A673 (cell line): ENCODE data around the gene GPR161. TPM values are rescaled to one million over a fixed set of nuclear protein-coding genes. Genes with fewer than 3 reads are reported as not detected.

Experiments used
- BruUV-seq: library from RNA; stranded (reverse); fragments of 400-500 nt; replicated peaks from 2 replicates; lab custom pipeline; 2021; lab: Mats Ljungman, UMichigan
- CTCF ChIA-PET: fragments of 300-600 bp; sonication (Branson Sonifier 250); formaldehyde crosslinking; loops from one replicate; lab custom pipeline; 2022; ENCODE audit warnings: antibody characterized with exemption; lab: Charles Lee
- POLR2A ChIA-PET: fragments of 300-600 bp; sonication (Branson Sonifier 250); formaldehyde crosslinking; loops from one replicate; lab custom pipeline; 2022; ENCODE audit warnings: antibody characterized with exemption; ENCODE audit not compliant: low non-redundant PET; lab: Charles Lee
- DNase-seq: peaks from one replicate; pipeline ENCODE4 v3.0.0-alpha.2; 2015; ENCODE audit warnings: low spot score
- H3K27ac ChIP-seq: fragments of 200-600 bp; sonication (generic); 2 replicates; pipeline ENCODE4 v1.5.1; 2016; ENCODE audit warnings: mixed run types, low read depth, mild to moderate bottlenecking, mixed read lengths, antibody characterized with exemption, low read length; ENCODE audit not compliant: poor library complexity, severe bottlenecking
- H3K27me3 ChIP-seq: fragments of 200-600 bp; sonication (generic); replicated peaks from 2 replicates; pipeline ENCODE4 v1.6.1; 2017; ENCODE audit warnings: mixed run types, low read depth, mild to moderate bottlenecking, mixed read lengths, antibody characterized with exemption, low read length; ENCODE audit not compliant: insufficient read depth, poor library complexity
- H3K36me3 ChIP-seq: fragments of 200-600 bp; sonication (generic); 2 replicates; pipeline ENCODE4 v1.6.1; 2016; ENCODE audit warnings: mixed run types, mild to moderate bottlenecking, mixed read lengths, antibody characterized with exemption, low read length; ENCODE audit not compliant: insufficient read depth, poor library complexity, severe bottlenecking
- H3K4me1 ChIP-seq: fragments of 200-600 bp; sonication (generic); 2 replicates; pipeline ENCODE4 v1.6.1; 2017; ENCODE audit warnings: mixed run types, mild to moderate bottlenecking, mixed read lengths, antibody characterized with exemption, low read length; ENCODE audit not compliant: insufficient read depth, poor library complexity, severe bottlenecking
- H3K4me3 ChIP-seq: fragments of 200-600 bp; sonication (generic); 2 replicates; pipeline ENCODE4 v1.5.1; 2016; ENCODE audit warnings: low read depth, mixed run types, mild to moderate bottlenecking, mixed read lengths, low read length; ENCODE audit not compliant: poor library complexity, severe bottlenecking
- H3K9me3 ChIP-seq: fragments of 200-600 bp; sonication (generic); 2 replicates; pipeline ENCODE4 v1.6.1; 2016; ENCODE audit warnings: mixed run types, low read depth, mild to moderate bottlenecking, mixed read lengths, antibody characterized with exemption, low read length; ENCODE audit not compliant: poor library complexity, severe bottlenecking
- CTCF ChIP-seq: fragments of 300-800, 200-600 bp; sonication (generic); conservative IDR thresholded peaks from 2 replicates; pipeline ENCODE4 v1.5.1; 2017; ENCODE audit warnings: low read depth, mild to moderate bottlenecking, antibody characterized with exemption, low read length, moderate library complexity, mixed read lengths
- EZH2 ChIP-seq: fragments of 200-600 bp; sonication (generic); IDR thresholded peaks from 2 replicates; pipeline ENCODE4 v1.6.1; 2017; ENCODE audit warnings: borderline replicate concordance, low read depth, mild to moderate bottlenecking, mixed read lengths, antibody characterized with exemption, low read length; ENCODE audit not compliant: poor library complexity, severe bottlenecking
- intact Hi-C: fragments of 100-400 bp; cut with micrococcal nuclease; formaldehyde crosslinking; loops from one replicate; pipeline ENCODE4 v1.10.0; 2022; ENCODE audit not compliant: unreplicated experiment
- total RNA-seq: library from RNA; stranded (reverse); gene quantifications from 2 replicates; pipeline ENCODE4 v1.2.3, GENCODE V29; 2021

Gene GPR161
- total RNA-seq, 1 experiment from 2014 or later = 17.4 TPM

GRCh38 chr1:168031627-168032026 is 105.1 kb downstream of the GPR161 start:
- Histone ChIP-seq H3K27ac (no peak overlapping the region), H3K4me3 (no peak overlapping the region), H3K9me3 (no peaks in the 10 kb centered on the region), H3K27me3 (no peaks in the 10 kb centered on the region), H3K36me3 (no peaks in the 10 kb centered on the region), H3K4me1 (no peaks in the 10 kb centered on the region)
- DNase-seq = no peak
- POLR2A ChIA-PET = no interaction called here
- intact Hi-C loops = no loop called here
- CTCF ChIA-PET = no interaction called here
- no TSS peak for BruUV-seq
- TF ChIP-seq CTCF = no peak
- TF ChIP-seq EZH2 = no peak

GRCh38 chr1:168031198-168031597 is 105.5 kb downstream of the GPR161 start:
- intact Hi-C loops = no loop called here
- Histone ChIP-seq H3K27ac (no peak overlapping the region), H3K4me3 (no peak overlapping the region), H3K9me3 (no peaks in the 10 kb centered on the region), H3K27me3 (no peaks in the 10 kb centered on the region), H3K36me3 (no peaks in the 10 kb centered on the region), H3K4me1 (no peaks in the 10 kb centered on the region)
- POLR2A ChIA-PET = no interaction called here
- no TSS peak for BruUV-seq
- no peak for DNase-seq
- TF ChIP-seq EZH2 = no peak
- TF ChIP-seq CTCF = no peak
- CTCF ChIA-PET = no interaction called here

Other genes with a start within 250 kb of the GPR161 start
- 0.19 and 0.44 TPM in 2 replicates for gene ADCY10, start 222.8 kb downstream of the GPR161 start, total RNA-seq
- gene DCAF6, start 200.2 kb downstream of the GPR161 start, total RNA-seq = 31.9 and 32.0 TPM in 2 replicates
- gene MPC2, start 199.9 kb downstream of the GPR161 start, total RNA-seq = 56.2 and 56.5 TPM in 2 replicates
- 44.1 and 50.0 TPM in 2 replicates for gene TIPRL, start 42.0 kb upstream of the GPR161 start, total RNA-seq
- 59.8 and 62.8 TPM in 2 replicates for gene SFT2D2, start 89.1 kb upstream of the GPR161 start, total RNA-seq
- gene TBX19, start 143.9 kb upstream of the GPR161 start, total RNA-seq = 2.0 and 2.5 TPM in 2 replicates